T-helper 22 cell (primary cell): ENCODE data around the gene POLK.
"Not testable (repeated sequence)": the region's sequence is repeated elsewhere in the genome, so short reads cannot be mapped to it uniquely, and the experiment has no call there.

ENCODE experiments used
- DNase-seq: peaks from one replicate; pipeline ENCODE4 v3.0.0-alpha.2; 2020; ENCODE audit warnings: low read depth

The POLK gene

GRCh38 chr5:75551471-75551870, 39.8 kb downstream of the POLK start:
- no peak for DNase-seq

- no peak for DNase-seq
These were observed 41.1 kb downstream of the POLK start for GRCh38 chr5:75552764-75553163.

GRCh38 chr5:75553358-75553757, 41.7 kb downstream of the POLK start:
- no peak for DNase-seq

GRCh38 chr5:75558221-75558620, 46.5 kb downstream of the POLK start:
- DNase-seq: no peak

- no peak for DNase-seq
These were observed 47.4 kb downstream of the POLK start for GRCh38 chr5:75558981-75559632.

- not testable (repeated sequence) for DNase-seq
These were observed 49.0 kb downstream of the POLK start for GRCh38 chr5:75560655-75561054.

- not testable (repeated sequence) for DNase-seq
These were observed 54.5 kb downstream of the POLK start for GRCh38 chr5:75565991-75566709.

- DNase-seq: no peak
These were observed 55.1 kb downstream of the POLK start for GRCh38 chr5:75566710-75567309.

GRCh38 chr5:75567710-75568109, 56.0 kb downstream of the POLK start:
- DNase-seq: no peak

- no peak for DNase-seq
These were observed 56.5 kb downstream of the POLK start for GRCh38 chr5:75568202-75568601.

GRCh38 chr5:75571547-75571946, 59.9 kb downstream of the POLK start:
- no peak for DNase-seq

GRCh38 chr5:75574791-75575190, 63.1 kb downstream of the POLK start:
- DNase-seq: no peak

- DNase-seq: not testable (repeated sequence)
These were observed 66.6 kb downstream of the POLK start for GRCh38 chr5:75578280-75578679.

- no peak for DNase-seq
These were observed 73.0 kb downstream of the POLK start for GRCh38 chr5:75584641-75585040.

- no peak for DNase-seq
These were observed 77.0 kb downstream of the POLK start for GRCh38 chr5:75588666-75589065.

- no peak for DNase-seq
These were observed 88.8 kb downstream of the POLK start for GRCh38 chr5:75600535-75600934.

- no peak for DNase-seq
These were observed 89.9 kb downstream of the POLK start for GRCh38 chr5:75601567-75601966.

GRCh38 chr5:75601996-75602395, 90.3 kb downstream of the POLK start:
- no peak for DNase-seq

GRCh38 chr5:75603371-75603770, 91.7 kb downstream of the POLK start:
- DNase-seq: no peak

- DNase-seq: no peak
These were observed 92.1 kb downstream of the POLK start for GRCh38 chr5:75603821-75604220.

GRCh38 chr5:75607341-75607740, 95.7 kb downstream of the POLK start:
- not testable (repeated sequence) for DNase-seq

GRCh38 chr5:75608870-75609269, 97.2 kb downstream of the POLK start:
- no peak for DNase-seq

GRCh38 chr5:75610201-75610600, 98.5 kb downstream of the POLK start:
- DNase-seq: no peak
